CD4-positive, CD25-positive, alpha-beta regulatory T cell (primary cell): ENCODE results near the gene MSI2. TPM values are rescaled to one million over a fixed set of nuclear protein-coding genes. Genes with fewer than 3 reads are reported as not detected.

ENCODE experiments used
- ATAC-seq, 2 donors: fragments of 150-1000 bp; cut with Tn5 transposase; one replicate each; pipeline ENCODE4 v1.10.0; 2021; ENCODE audit warnings: low read depth in 2 of 2, moderate number of reproducible peaks in 2 of 2, moderate library complexity in 1 of 2
- DNase-seq, 3 donors: peaks; one replicate each; pipeline versions ENCODE4 v3.0.0 to v3.0.0-alpha.2; 2012 to 2022; ENCODE audit warnings: mixed read lengths in 1 of 3
- H3K27ac ChIP-seq: one replicate; pipeline ENCODE4 v1.7.0; 2013; ENCODE audit warnings: mild to moderate bottlenecking, low read length; ENCODE audit not compliant: insufficient read depth, poor library complexity, severe bottlenecking
- H3K27me3 ChIP-seq: one replicate; pipeline ENCODE4 v1.7.0; 2013; ENCODE audit warnings: low read length; ENCODE audit not compliant: control insufficient read depth, insufficient read depth
- H3K36me3 ChIP-seq: one replicate; pipeline ENCODE4 v1.7.0; 2013; ENCODE audit warnings: mild to moderate bottlenecking, low read length, moderate library complexity; ENCODE audit not compliant: control insufficient read depth, insufficient read depth
- H3K4me1 ChIP-seq: 2 replicates; pipeline ENCODE4 v1.7.0; 2013; ENCODE audit warnings: mild to moderate bottlenecking, low read length; ENCODE audit not compliant: insufficient read depth, control insufficient read depth, poor library complexity, severe bottlenecking
- H3K4me3 ChIP-seq: one replicate; pipeline ENCODE4 v1.7.0; 2013; ENCODE audit warnings: low read depth, mild to moderate bottlenecking, low read length, moderate library complexity
- H3K9me3 ChIP-seq, 2 experiments: 1 replicate in 1 of 2; 2 replicates in 1 of 2; pipeline ENCODE4 v1.7.0; 2013; ENCODE audit warnings: low read length in 2 of 2, mild to moderate bottlenecking in 1 of 2, moderate library complexity in 1 of 2; ENCODE audit not compliant: control insufficient read depth in 2 of 2
- H3K27ac Mint-ChIP-seq, 3 donors: one replicate each; pipeline ENCODE4 v1.8.0; 2020 to 2022; ENCODE audit warnings: mild to moderate bottlenecking in 3 of 3, mixed read lengths in 3 of 3, moderate library complexity in 2 of 3
- H3K27me3 Mint-ChIP-seq: one replicate; pipeline ENCODE4 v1.8.0; 2022; ENCODE audit warnings: mild to moderate bottlenecking, mixed read lengths
- H3K36me3 Mint-ChIP-seq: one replicate; pipeline ENCODE4 v1.8.0; 2020; ENCODE audit warnings: mixed read lengths
- H3K4me1 Mint-ChIP-seq, 4 donors: one replicate each; pipeline ENCODE4 v1.8.0; 2020 to 2022; ENCODE audit warnings: mixed read lengths in 4 of 4, mild to moderate bottlenecking in 1 of 4
- H3K4me3 Mint-ChIP-seq, 4 donors: one replicate each; pipeline ENCODE4 v1.8.0; 2020 to 2022; ENCODE audit warnings: mild to moderate bottlenecking in 4 of 4, mixed read lengths in 4 of 4, moderate library complexity in 3 of 4
- H3K9me3 Mint-ChIP-seq, 7 donors: one replicate each; pipeline ENCODE4 v1.8.0; 2020 to 2022; ENCODE audit warnings: mixed read lengths in 7 of 7, mild to moderate bottlenecking in 3 of 7, moderate library complexity in 2 of 7
- polyA plus RNA-seq, 4 donors: library from polyadenylated mRNA; unstranded; fragments of 300-500 nt; fragmentation: Illumina TruSeq; gene quantifications; one replicate each; pipeline ENCODE4 v1.2.3, GENCODE V29; 2021
- total RNA-seq: library from RNA; stranded (reverse); gene quantifications from one replicate; pipeline ENCODE4 v1.2.3, GENCODE V29; 2022

MSI2 gene
- total and polyA plus RNA-seq, 5 donors from 2014 or later = 3.2 to 177 (median 3.4) TPM

DNA sequence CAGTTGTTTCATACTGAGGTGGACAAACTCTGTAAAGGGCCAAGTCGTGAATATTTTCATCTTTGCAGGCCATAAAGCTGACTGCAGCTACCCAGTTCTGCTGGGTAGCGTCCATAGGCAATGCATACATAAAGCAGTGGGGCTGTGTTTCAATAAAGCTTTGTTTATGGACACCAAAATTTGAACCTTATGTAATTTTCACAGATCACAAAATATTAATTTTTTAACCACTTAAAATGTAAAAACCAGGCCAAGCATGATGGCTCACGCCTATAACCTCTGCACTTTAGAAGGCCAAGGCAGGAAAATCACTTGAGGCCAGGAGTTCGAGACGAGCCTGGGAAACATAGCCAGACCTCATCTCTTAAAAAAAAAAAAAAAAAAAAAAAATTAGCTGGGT, 340.8 kb downstream of the MSI2 start:
- Mint-ChIP-seq H3K9me3 (peaks cover 0 to 11% (median 0%) of the 10 kb centered on the region in 7 donors), H3K4me1 (peaks cover 26 to 55% (median 50%) of the 10 kb centered on the region in 4 donors), H3K27ac (peak overlapping the region in 2 of 3 donors; percentile 81 to 85), H3K4me3 (peak overlapping the region in 1 of 4 donors; percentile 27), H3K36me3 (peaks cover 25% of the 10 kb centered on the region), H3K27me3 (no peaks in the 10 kb centered on the region)
- no peaks in the 10 kb centered on the region for H3K36me3 ChIP-seq
- no peak overlapping the region for H3K27ac ChIP-seq
- no peak overlapping the region for H3K4me3 ChIP-seq
- ATAC-seq = no peak
- H3K9me3 ChIP-seq = peaks cover 6 to 9% of the 10 kb centered on the region in 2 experiments
- peaks cover 44% of the 10 kb centered on the region for H3K4me1 ChIP-seq
- DNase-seq = no peak
- no peaks in the 10 kb centered on the region for H3K27me3 ChIP-seq

DNA sequence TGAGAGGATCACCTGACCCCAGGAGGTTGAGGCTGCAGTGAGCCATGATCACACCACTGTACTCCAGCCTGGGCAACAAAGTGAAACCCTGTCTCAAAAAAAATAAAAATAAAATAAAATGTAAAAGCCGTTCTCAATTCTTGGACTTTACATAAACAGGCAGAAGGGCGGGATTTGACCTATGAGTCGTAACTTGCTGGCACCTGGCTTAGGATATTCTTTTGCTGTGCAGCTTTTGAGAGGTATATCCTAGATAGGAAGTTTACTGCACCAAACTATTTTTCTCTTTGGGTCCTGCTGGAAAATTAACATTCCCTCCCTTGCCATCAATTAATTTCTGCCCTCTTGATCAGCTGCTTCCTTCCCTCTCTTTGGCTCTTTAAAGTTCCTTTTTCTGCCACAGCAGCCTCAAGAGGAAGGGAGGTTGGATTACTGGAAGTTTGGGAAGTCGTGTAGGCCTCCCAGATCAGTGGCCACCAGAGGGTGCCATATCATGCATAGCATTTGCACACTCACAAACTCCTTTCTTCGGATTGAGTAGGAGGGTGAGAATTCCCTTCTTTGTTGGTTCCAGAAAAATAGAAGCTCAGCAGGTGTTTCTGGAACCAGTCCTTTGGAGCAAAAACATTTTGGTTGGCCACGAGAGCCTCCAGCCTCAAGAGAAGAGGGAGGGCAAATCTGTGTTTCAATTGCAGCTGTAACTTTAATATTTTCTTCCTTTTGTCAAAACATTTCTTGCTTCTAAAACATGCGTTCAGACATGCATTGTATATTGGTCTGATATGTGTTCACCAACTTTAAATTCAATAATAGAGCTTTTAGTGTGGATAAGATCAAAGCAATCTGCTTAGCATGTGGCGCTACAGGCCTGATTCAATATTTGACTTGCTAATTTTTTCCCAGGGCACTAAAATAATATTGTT, 341.5 kb downstream of the MSI2 start:
- H3K27ac ChIP-seq = peak overlapping the region; percentile 18
- H3K4me1 Mint-ChIP-seq = peaks cover 26 to 62% (median 52%) of the 10 kb centered on the region in 4 donors
- DNase-seq (peak in 1 of 3 donors; percentile 43), ATAC-seq (no peak)
- H3K27me3 Mint-ChIP-seq = no peaks in the 10 kb centered on the region
- no peaks in the 10 kb centered on the region for H3K27me3 ChIP-seq
- peaks cover 25% of the 10 kb centered on the region for H3K36me3 Mint-ChIP-seq
- peaks cover 6 to 9% of the 10 kb centered on the region in 2 experiments for H3K9me3 ChIP-seq
- H3K4me3 ChIP-seq = no peak overlapping the region
- peaks cover 0 to 11% (median 0%) of the 10 kb centered on the region in 7 donors for H3K9me3 Mint-ChIP-seq
- peaks cover 51% of the 10 kb centered on the region for H3K4me1 ChIP-seq
- H3K27ac Mint-ChIP-seq = peak overlapping the region; percentile 84 to 99 (median 93)
- H3K36me3 ChIP-seq = no peaks in the 10 kb centered on the region
- H3K4me3 Mint-ChIP-seq = peak overlapping the region in 3 of 4 donors; percentile 36 to 50 (median 42)

DNA sequence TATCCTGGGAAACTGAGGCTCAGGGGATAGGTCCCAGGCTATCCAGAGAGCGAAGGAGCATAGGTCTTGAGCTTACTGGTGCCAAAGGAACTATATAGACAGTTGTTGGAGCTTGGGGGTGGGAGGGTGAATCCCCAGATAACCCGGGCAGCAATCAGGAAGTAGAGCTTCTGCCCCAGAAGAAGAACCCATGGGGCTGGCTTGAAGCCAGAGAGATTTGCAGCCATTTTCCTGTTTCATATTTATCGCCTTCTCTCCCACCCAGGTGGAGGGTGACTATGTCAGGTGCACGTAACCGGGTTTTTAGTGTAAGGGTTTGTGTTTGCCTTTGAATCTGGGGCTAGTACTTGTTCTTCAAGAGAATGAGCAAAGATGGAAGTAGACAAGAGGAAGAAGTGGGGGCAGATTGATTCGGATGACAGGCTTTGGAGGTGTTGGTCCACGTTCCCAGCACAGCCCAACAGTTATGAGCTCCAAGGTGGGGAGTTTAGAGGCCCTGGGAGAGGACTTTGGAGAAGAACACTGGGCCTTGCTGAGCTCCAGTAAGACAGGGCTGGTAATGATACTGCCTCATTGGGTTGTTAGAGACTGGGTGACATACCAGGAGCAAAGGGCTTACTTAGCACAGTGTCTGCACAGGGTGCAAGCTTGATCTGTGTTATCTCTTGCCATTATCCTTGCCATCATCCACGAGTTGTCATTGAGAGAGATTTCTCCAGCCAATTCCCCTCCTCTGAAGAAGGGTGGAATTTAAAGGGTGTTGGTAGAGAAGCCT, 343.1 kb downstream of the MSI2 start:
- Mint-ChIP-seq H3K27ac (peak overlapping the region; percentile 84 to 99 (median 95)), H3K9me3 (peaks cover 0 to 11% (median 0%) of the 10 kb centered on the region in 7 donors), H3K27me3 (no peaks in the 10 kb centered on the region), H3K4me1 (peaks cover 32 to 79% (median 61%) of the 10 kb centered on the region in 4 donors), H3K4me3 (peak overlapping the region; percentile 53 to 89 (median 66)), H3K36me3 (peaks cover 15% of the 10 kb centered on the region)
- ATAC-seq (no peak), DNase-seq (peak in 1 of 3 donors; percentile 67)
- Histone ChIP-seq H3K4me3 (peak overlapping the region; percentile 53), H3K27ac (peak overlapping the region; percentile 69), H3K4me1 (peaks cover 68% of the 10 kb centered on the region), H3K27me3 (no peaks in the 10 kb centered on the region), H3K9me3 (peaks cover 6 to 9% of the 10 kb centered on the region in 2 experiments), H3K36me3 (no peaks in the 10 kb centered on the region)

DNA sequence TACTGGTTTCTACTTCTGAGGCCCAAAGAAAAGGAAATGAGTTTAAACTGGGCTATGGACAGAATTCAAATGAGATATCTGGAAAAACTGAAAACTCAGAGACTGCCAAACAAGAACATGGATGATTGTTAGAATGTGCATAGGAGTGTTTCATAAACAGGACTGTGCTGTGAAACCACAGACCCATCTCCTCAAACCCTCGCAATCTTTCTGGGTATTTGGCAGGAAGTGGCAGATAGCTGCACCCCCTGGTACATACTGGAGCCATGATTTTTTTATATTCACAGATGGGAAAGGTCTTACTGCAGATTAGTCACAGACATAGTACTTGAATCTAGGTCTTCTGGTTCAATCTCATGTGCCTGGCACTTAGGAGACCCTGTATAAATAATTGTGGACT, 343.8 kb downstream of the MSI2 start:
- Histone ChIP-seq H3K27me3 (no peaks in the 10 kb centered on the region), H3K27ac (peak overlapping the region; percentile 69), H3K4me1 (peaks cover 74% of the 10 kb centered on the region), H3K9me3 (peaks cover 0 to 5% of the 10 kb centered on the region in 2 experiments), H3K36me3 (no peaks in the 10 kb centered on the region), H3K4me3 (peak overlapping the region; percentile 53)
- Mint-ChIP-seq H3K9me3 (peaks cover 0 to 6% (median 0%) of the 10 kb centered on the region in 7 donors), H3K27ac (peak overlapping the region; percentile 84 to 99 (median 95)), H3K4me1 (peaks cover 34 to 85% (median 65%) of the 10 kb centered on the region in 4 donors), H3K36me3 (peaks cover 9% of the 10 kb centered on the region), H3K27me3 (no peaks in the 10 kb centered on the region), H3K4me3 (peak overlapping the region in 3 of 4 donors; percentile 53 to 70 (median 61))
- DNase-seq (peak in 2 of 3 donors; percentile 53 to 93), ATAC-seq (peak; percentile 77 to 80)

DNA sequence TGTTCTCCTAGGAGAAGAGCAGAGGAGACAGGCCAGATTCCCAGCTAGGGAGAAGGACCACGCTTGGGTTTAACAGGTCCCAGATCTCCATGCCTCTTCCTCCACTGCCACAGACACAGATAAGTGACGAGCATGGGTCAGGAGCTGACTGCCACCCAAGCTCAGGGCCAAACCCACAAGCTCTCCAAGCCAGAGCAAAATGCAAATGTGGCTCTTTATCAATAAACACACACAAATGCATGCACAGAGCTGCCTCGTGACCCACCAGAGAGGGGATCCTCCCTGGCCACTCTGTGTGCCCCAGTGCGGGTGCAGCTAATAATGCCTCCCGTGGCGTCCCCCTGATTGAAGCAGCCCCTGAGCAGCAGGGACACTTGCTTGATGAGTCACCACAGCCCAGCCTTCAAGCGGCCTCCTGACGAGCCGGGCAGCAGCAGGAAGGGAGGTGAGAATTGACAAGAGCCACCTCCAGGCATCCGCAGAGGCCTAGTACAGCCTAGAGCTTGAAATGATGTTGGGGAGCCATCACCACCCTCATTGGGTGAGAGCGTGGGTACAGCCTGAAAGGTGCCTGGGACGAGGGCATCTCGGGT, 344.9 kb downstream of the MSI2 start:
- Mint-ChIP-seq H3K27ac (peak overlapping the region; percentile 84 to 99 (median 95)), H3K9me3 (no peaks in the 10 kb centered on the region), H3K36me3 (peaks cover 6% of the 10 kb centered on the region), H3K4me3 (peak overlapping the region in 3 of 4 donors; percentile 24 to 61 (median 53)), H3K4me1 (peaks cover 44 to 95% (median 74%) of the 10 kb centered on the region in 4 donors), H3K27me3 (no peaks in the 10 kb centered on the region)
- DNase-seq (peak in 1 of 3 donors; percentile 43), ATAC-seq (no peak)
- no peaks in the 10 kb centered on the region for H3K27me3 ChIP-seq
- no peak overlapping the region for H3K4me3 ChIP-seq
- H3K27ac ChIP-seq = peak overlapping the region; percentile 69
- H3K9me3 ChIP-seq = no peaks in the 10 kb centered on the region
- H3K36me3 ChIP-seq = no peaks in the 10 kb centered on the region
- H3K4me1 ChIP-seq = peaks cover 86% of the 10 kb centered on the region

DNA sequence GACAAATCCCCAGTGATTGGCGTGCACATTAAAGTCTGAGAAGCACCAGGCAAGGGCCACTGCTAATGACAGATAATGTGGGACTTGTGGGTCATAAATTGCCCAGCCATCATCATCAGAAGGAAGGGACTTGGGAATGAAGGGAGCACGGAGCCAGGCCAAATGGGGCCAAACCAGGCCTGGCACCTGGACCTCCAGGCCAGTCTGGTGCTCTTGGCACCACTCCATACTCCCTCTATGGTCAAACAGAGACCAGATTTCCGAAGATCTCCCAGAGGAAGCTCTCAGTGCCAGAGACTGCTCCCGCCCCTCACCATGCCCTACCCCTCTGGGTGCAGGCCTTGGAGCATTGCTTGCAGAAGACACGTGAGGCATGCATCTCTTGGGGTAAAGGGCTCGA, 346.6 kb downstream of the MSI2 start:
- Histone ChIP-seq H3K4me3 (no peak overlapping the region), H3K9me3 (no peaks in the 10 kb centered on the region), H3K27me3 (no peaks in the 10 kb centered on the region), H3K36me3 (no peaks in the 10 kb centered on the region), H3K27ac (peak overlapping the region; percentile 85), H3K4me1 (peaks cover 88% of the 10 kb centered on the region)
- Mint-ChIP-seq H3K27me3 (no peaks in the 10 kb centered on the region), H3K9me3 (no peaks in the 10 kb centered on the region), H3K4me1 (peaks cover 41 to 100% (median 75%) of the 10 kb centered on the region in 4 donors), H3K36me3 (no peaks in the 10 kb centered on the region), H3K27ac (peak overlapping the region; percentile 84 to 99 (median 94)), H3K4me3 (peak overlapping the region in 2 of 4 donors; percentile 13 to 75)
- ATAC-seq (no peak), DNase-seq (no peak)

DNA sequence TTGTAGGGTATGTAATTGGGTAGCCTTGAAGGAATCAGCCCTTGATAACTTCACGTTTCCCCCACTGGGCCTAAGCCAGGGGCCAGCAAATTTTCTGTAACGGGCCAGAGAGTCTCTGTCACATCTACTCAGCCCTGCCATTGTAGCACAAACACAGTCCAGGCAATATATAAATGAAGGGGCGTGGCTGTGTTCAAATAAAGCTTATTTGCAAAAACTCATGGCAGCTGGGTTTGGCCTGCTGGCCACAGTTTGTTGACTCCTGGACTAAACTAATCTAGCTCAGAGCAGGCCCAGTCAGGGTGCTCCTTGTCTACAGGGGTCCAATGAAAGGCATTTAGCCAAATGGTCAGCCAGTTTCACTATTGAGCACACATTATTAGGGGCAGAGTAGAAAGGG, 347.2 kb downstream of the MSI2 start:
- DNase-seq = no peak
- Histone ChIP-seq H3K36me3 (no peaks in the 10 kb centered on the region), H3K27ac (peak overlapping the region; percentile 85), H3K9me3 (no peaks in the 10 kb centered on the region), H3K4me3 (no peak overlapping the region), H3K27me3 (no peaks in the 10 kb centered on the region), H3K4me1 (peaks cover 82% of the 10 kb centered on the region)
- Mint-ChIP-seq H3K36me3 (no peaks in the 10 kb centered on the region), H3K27me3 (no peaks in the 10 kb centered on the region), H3K4me3 (peak overlapping the region; percentile 75 to 83 (median 81)), H3K27ac (peak overlapping the region; percentile 92 to 99 (median 94)), H3K4me1 (peaks cover 34 to 97% (median 70%) of the 10 kb centered on the region in 4 donors), H3K9me3 (no peaks in the 10 kb centered on the region)
- no peak for ATAC-seq
